Esophagus squamous epithelium (tissue), 4 donors: ENCODE measurements around the gene FANCL.

Experiments
- POLR2A ChIP-seq, 4 donors: fragments of 450-650 bp; IDR thresholded peaks; one replicate each; pipeline ENCODE4 v1.6.1; 2017; ENCODE audit warnings: antibody characterized with exemption in 4 of 4, mild to moderate bottlenecking in 4 of 4, moderate library complexity in 3 of 4
- TF ChIP-seq, protein P1 (sequence below), 6 experiments: fragments of 450-650 bp in 4 of 6; fragments of 200-600 bp in 2 of 6; sonication (generic) in 2 of 6; IDR thresholded peaks; one replicate each; pipeline ENCODE4 v1.5.1; 2016 to 2019; ENCODE audit warnings: antibody characterized with exemption in 6 of 6, mild to moderate bottlenecking in 4 of 6, moderate library complexity in 4 of 6

DNA sequence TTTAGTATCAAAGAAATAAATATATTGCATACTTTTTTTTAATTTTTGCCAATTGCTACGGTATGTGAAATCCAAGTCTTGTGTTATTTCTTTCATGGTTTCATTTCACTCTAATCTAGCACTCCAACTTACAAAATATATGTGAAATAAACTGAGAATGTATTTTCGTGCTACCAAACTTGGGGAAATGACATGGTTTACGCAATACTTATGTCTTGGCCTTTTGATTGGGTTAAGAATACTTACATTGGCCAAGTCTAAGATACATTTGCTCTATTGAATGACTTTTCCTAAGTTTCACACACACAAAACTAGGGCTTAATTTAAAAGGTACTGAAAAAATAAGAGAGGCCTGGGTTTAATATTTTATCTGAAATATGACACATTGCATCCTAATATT lies 114.0 kb downstream of the FANCL start:
- no peak for TF ChIP-seq POLR2A (IDR thresholded peaks at IDR 0.05)
- TF ChIP-seq, protein P1, sequence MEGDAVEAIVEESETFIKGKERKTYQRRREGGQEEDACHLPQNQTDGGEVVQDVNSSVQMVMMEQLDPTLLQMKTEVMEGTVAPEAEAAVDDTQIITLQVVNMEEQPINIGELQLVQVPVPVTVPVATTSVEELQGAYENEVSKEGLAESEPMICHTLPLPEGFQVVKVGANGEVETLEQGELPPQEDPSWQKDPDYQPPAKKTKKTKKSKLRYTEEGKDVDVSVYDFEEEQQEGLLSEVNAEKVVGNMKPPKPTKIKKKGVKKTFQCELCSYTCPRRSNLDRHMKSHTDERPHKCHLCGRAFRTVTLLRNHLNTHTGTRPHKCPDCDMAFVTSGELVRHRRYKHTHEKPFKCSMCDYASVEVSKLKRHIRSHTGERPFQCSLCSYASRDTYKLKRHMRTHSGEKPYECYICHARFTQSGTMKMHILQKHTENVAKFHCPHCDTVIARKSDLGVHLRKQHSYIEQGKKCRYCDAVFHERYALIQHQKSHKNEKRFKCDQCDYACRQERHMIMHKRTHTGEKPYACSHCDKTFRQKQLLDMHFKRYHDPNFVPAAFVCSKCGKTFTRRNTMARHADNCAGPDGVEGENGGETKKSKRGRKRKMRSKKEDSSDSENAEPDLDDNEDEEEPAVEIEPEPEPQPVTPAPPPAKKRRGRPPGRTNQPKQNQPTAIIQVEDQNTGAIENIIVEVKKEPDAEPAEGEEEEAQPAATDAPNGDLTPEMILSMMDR (IDR thresholded peaks at IDR 0.05): no peak
